Endothelial cell of umbilical vein (primary cell): ENCODE data around the gene KCNN3. TPM values are rescaled to one million over a fixed set of nuclear protein-coding genes. Genes with fewer than 3 reads are reported as not detected.
A peak's percentile ranks its signal among the peaks of the same experiment; 100 is the strongest.

Experiments used
- BruUV-seq: library from RNA; stranded (reverse); fragments of 400-500 nt; replicated peaks from 2 replicates; lab custom pipeline; 2021; lab: Mats Ljungman, UMichigan
- CTCF ChIA-PET: fragments of 300-600, 350-600 bp; sonication (Branson Sonifier 250); formaldehyde crosslinking; loops from one replicate; lab custom pipeline; 2021; ENCODE audit warnings: antibody characterized with exemption, inconsistent platforms; lab: Charles Lee
- POLR2A ChIA-PET: fragments of 300-600, 350-600 bp; sonication (Branson Sonifier 250); formaldehyde crosslinking; loops from one replicate; lab custom pipeline; 2021; ENCODE audit warnings: antibody characterized with exemption, inconsistent platforms; lab: Charles Lee
- DNase-seq: peaks from one replicate; pipeline ENCODE4 v3.0.0-alpha.2; 2011; ENCODE audit warnings: low read depth, low spot score
- FAIRE-seq: peaks from 2 replicates; lab custom pipeline; 2011; peaks lifted over from hg19 to GRCh38; lab: Jason Lieb, UNC
- H2AFZ ChIP-seq: 2 replicates; pipeline ENCODE4 v1.6.0; 2012; ENCODE audit warnings: low read depth, low read length, control low read depth, inconsistent platforms
- H3K27ac ChIP-seq: 2 replicates; pipeline ENCODE4 v1.5.1; 2011; ENCODE audit warnings: low read depth, mild to moderate bottlenecking, control low read depth, low read length, moderate library complexity; ENCODE audit not compliant: insufficient read depth
- H3K27me3 ChIP-seq, 2 experiments: 2 replicates each; pipeline versions ENCODE4 v1.6.0 to v1.6.1; 2011; ENCODE audit warnings: low read length in 2 of 2, mixed read lengths in 1 of 2; ENCODE audit not compliant: control insufficient read depth in 2 of 2, insufficient read depth in 2 of 2
- H3K36me3 ChIP-seq, 2 experiments: 2 replicates in 1 of 2; 3 replicates in 1 of 2; pipeline ENCODE4 v1.5.1; 2011; ENCODE audit warnings: low read length in 2 of 2, mild to moderate bottlenecking in 1 of 2, moderate library complexity in 1 of 2; ENCODE audit not compliant: control insufficient read depth in 2 of 2, insufficient read depth in 2 of 2; ENCODE audit errors: extremely low read depth in 1 of 2
- H3K4me1 ChIP-seq: 3 replicates; pipeline ENCODE4 v1.5.1; 2011; ENCODE audit warnings: mild to moderate bottlenecking, low read length; ENCODE audit not compliant: control insufficient read depth, insufficient read depth; ENCODE audit errors: extremely low read depth
- H3K4me2 ChIP-seq: 2 replicates; pipeline ENCODE4 v1.6.1; 2011; ENCODE audit warnings: low read length, control low read depth, mixed read lengths; ENCODE audit not compliant: insufficient read depth
- H3K4me3 ChIP-seq, 3 experiments: fragments of 200-600 bp in 1 of 3; sonication (generic), shearing (Covaris generic) in 1 of 3; replicated peaks in 1 of 3; 2 replicates each; pipeline ENCODE4 v1.5.1; 2011 to 2016; ENCODE audit warnings: control low read depth in 3 of 3, low read length in 3 of 3, mild to moderate bottlenecking in 2 of 3, inconsistent platforms in 1 of 3, low read depth in 1 of 3, moderate library complexity in 1 of 3; ENCODE audit not compliant: insufficient read depth in 1 of 3
- H3K79me2 ChIP-seq: 2 replicates; pipeline ENCODE4 v1.6.0; 2012; ENCODE audit warnings: low read length, inconsistent platforms; ENCODE audit not compliant: control insufficient read depth, insufficient read depth
- H3K9ac ChIP-seq: replicated peaks from 2 replicates; pipeline ENCODE3; 2011; ENCODE audit warnings: low read length, control low read depth; ENCODE audit not compliant: insufficient read depth; ENCODE audit errors: extremely low read depth
- H3K9me1 ChIP-seq: replicated peaks from 3 replicates; pipeline ENCODE4 v1.6.0; 2011; ENCODE audit warnings: mild to moderate bottlenecking, low read length; ENCODE audit not compliant: control insufficient read depth, insufficient read depth; ENCODE audit errors: extremely low read depth
- H3K9me3 ChIP-seq: replicated peaks from 2 replicates; pipeline ENCODE4 v1.5.1; 2012; ENCODE audit warnings: low read length, inconsistent platforms; ENCODE audit not compliant: control insufficient read depth, insufficient read depth
- H4K20me1 ChIP-seq: replicated peaks from 2 replicates; pipeline ENCODE3; 2011; ENCODE audit warnings: mild to moderate bottlenecking, low read length; ENCODE audit not compliant: control insufficient read depth, insufficient read depth; ENCODE audit errors: extremely low read depth
- EZH2 ChIP-seq: IDR thresholded peaks from 2 replicates; pipeline ENCODE4 v1.6.1; 2012; ENCODE audit warnings: borderline replicate concordance, low read depth, mild to moderate bottlenecking, moderate library complexity, low read length, inconsistent platforms; ENCODE audit not compliant: severe bottlenecking
- FOS ChIP-seq: IDR thresholded peaks from 2 replicates; pipeline ENCODE4 v1.6.1; 2011; ENCODE audit warnings: mild to moderate bottlenecking, low read length, moderate library complexity, borderline replicate concordance; ENCODE audit not compliant: insufficient read depth
- GATA2 ChIP-seq: IDR thresholded peaks from 2 replicates; pipeline ENCODE4 v1.7.0; 2011; ENCODE audit warnings: low read depth, mild to moderate bottlenecking, moderate library complexity, mixed read lengths, low read length; ENCODE audit not compliant: insufficient read length, insufficient read depth
- JUN ChIP-seq: IDR thresholded peaks from 2 replicates; pipeline ENCODE4 v1.6.1; 2011; ENCODE audit warnings: borderline replicate concordance, low read depth; ENCODE audit not compliant: insufficient read length, insufficient read depth
- POLR2A ChIP-seq: IDR thresholded peaks from 2 replicates; pipeline ENCODE4 v1.6.1; 2012; ENCODE audit warnings: low read depth, mild to moderate bottlenecking, control low read depth, low read length
- POLR2AphosphoS5 ChIP-seq: IDR thresholded peaks from 2 replicates; pipeline ENCODE4 v1.6.1; 2012; ENCODE audit warnings: low read depth, mild to moderate bottlenecking, control low read depth, low read length, moderate library complexity; ENCODE audit not compliant: insufficient read depth
- dilution Hi-C: fragments of 300-500 bp; cut with MboI; formaldehyde crosslinking; loops from one replicate; pipeline ENCODE4 v1.15.0; 2019; ENCODE audit warnings: low sequenced_read_pairs; ENCODE audit not compliant: extremely low pct_ligation_motif_present
- intact Hi-C: fragments of 100-400 bp; cut with micrococcal nuclease; formaldehyde crosslinking; loops from one replicate; pipeline ENCODE4 v1.10.0; 2022
- polyA plus RNA-seq, 4 experiments: library from polyadenylated mRNA; depleted of rRNA in 3 of 4; stranded (reverse) in 3 of 4; unstranded in 1 of 4; fragments of >200 nt; gene quantifications; 2 replicates each; pipeline versions ENCODE4 v1.2.1 to v1.2.3, GENCODE V29; 2011 to 2012; ENCODE audit warnings: missing spikeins in 1 of 4
- total RNA-seq: library from RNA; stranded (reverse); gene quantifications from 2 replicates; pipeline ENCODE4 v1.2.3, GENCODE V29; 2021
- TF ChIP-seq, protein P1 (sequence below), 2 donors: IDR thresholded peaks; 1 replicate in 1 of 2; 2 replicates in 1 of 2; pipeline ENCODE4 v1.5.1; 2011; ENCODE audit warnings: low read length in 2 of 2, mild to moderate bottlenecking in 2 of 2, moderate library complexity in 2 of 2, control low read depth in 1 of 2, inconsistent platforms in 1 of 2, low read depth in 1 of 2; ENCODE audit not compliant: insufficient read depth in 1 of 2; ENCODE audit errors: extremely low read depth in 1 of 2
- TF ChIP-seq, protein P2 (sequence below): IDR thresholded peaks from 2 replicates; pipeline ENCODE4 v1.6.1; 2011; ENCODE audit not compliant: insufficient read depth, insufficient read length

Gene KCNN3
- total and polyA plus RNA-seq, 2 donors (not counting 3 experiments of a cell fraction or from before 2014, with no cell fraction given), result 0.91 to 1.1 TPM

DNA sequence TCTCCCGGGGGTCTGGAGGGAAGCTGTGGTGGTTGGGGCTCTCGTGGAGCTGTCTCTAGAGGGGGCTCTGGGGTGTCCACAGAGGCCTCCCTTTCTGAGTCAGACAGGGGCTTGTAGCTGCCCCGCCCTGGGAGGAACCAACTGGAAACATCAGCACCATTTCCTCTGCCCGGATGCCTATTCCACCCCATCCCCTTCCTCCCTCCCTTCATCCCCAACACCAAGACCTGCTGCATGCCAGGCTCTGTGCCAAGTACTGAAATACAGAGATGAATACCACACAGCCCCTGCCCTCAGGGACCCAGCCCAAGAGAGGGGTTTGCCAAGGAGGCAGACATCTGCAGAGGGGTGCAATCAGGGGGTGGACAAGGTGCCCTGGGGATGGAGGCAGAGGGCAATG, 136.5 kb downstream of the KCNN3 start:
- CTCF ChIA-PET, result interaction anchor here (0.6 to 1.9 kb wide), 5 partner anchors 10 to 145 kb away, joined by 3 to 9 read pairs (median 3); partner anchors contain the start of gene KCNN3

More for the DNA sequence above, 136.5 kb downstream of the KCNN3 start:
- H3K79me2 ChIP-seq, result no peaks in the 10 kb centered on the region
- FAIRE-seq, result peak; percentile 79
- no peaks in the 10 kb centered on the region for H3K36me3 ChIP-seq
- H3K9me1 ChIP-seq, result no peaks in the 10 kb centered on the region
- peak; percentile 23 for TF ChIP-seq FOS
- TF ChIP-seq POLR2AphosphoS5, result no peak
- no peak for TF ChIP-seq GATA2
- no peak for TF ChIP-seq POLR2A
- TF ChIP-seq, protein P1, sequence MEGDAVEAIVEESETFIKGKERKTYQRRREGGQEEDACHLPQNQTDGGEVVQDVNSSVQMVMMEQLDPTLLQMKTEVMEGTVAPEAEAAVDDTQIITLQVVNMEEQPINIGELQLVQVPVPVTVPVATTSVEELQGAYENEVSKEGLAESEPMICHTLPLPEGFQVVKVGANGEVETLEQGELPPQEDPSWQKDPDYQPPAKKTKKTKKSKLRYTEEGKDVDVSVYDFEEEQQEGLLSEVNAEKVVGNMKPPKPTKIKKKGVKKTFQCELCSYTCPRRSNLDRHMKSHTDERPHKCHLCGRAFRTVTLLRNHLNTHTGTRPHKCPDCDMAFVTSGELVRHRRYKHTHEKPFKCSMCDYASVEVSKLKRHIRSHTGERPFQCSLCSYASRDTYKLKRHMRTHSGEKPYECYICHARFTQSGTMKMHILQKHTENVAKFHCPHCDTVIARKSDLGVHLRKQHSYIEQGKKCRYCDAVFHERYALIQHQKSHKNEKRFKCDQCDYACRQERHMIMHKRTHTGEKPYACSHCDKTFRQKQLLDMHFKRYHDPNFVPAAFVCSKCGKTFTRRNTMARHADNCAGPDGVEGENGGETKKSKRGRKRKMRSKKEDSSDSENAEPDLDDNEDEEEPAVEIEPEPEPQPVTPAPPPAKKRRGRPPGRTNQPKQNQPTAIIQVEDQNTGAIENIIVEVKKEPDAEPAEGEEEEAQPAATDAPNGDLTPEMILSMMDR (IDR thresholded peaks at IDR 0.05; ENCODE audit: extremely low read depth in 1 of 2, insufficient read depth in 1 of 2, low read depth in 1 of 2, low read length in 2 of 2), result no peak
- TF ChIP-seq, protein P2, sequence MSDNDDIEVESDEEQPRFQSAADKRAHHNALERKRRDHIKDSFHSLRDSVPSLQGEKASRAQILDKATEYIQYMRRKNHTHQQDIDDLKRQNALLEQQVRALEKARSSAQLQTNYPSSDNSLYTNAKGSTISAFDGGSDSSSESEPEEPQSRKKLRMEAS, result no peak
- TF ChIP-seq JUN, result no peak
- TF ChIP-seq EZH2, result no peak
- DNase-seq, result no peak
- dilution Hi-C loops (no loop called here), intact Hi-C loops (loop anchor here (10.0 kb wide), 1 partner anchor 239 kb away; no protein-coding TSS in a partner anchor)
- H3K9ac ChIP-seq, result no peak overlapping the region
- no TSS peak for BruUV-seq
- peaks cover 0 to 5% of the 10 kb centered on the region in 2 experiments for H3K27me3 ChIP-seq
- no peaks in the 10 kb centered on the region for H4K20me1 ChIP-seq
- POLR2A ChIA-PET, result no interaction called here
- no peak overlapping the region for H2AFZ ChIP-seq
- no peaks in the 10 kb centered on the region for H3K9me3 ChIP-seq
- no peak overlapping the region for H3K27ac ChIP-seq
- H3K4me2 ChIP-seq, result no peak overlapping the region
- peaks cover 36% of the 10 kb centered on the region for H3K4me1 ChIP-seq
- no peak overlapping the region for H3K4me3 ChIP-seq
